Heart right ventricle (tissue), 16 donors: ENCODE data around the gene TSPAN5. TPM values are rescaled to one million over a fixed set of nuclear protein-coding genes. Genes with fewer than 3 reads are reported as not detected.

Source experiments
- ATAC-seq, 8 donors: fragments of 200-7000 bp; cut with Tn5 transposase; one replicate each; pipeline ENCODE4 v1.9.1; 2020; ENCODE audit warnings: mild to moderate bottlenecking in 8 of 8, moderate library complexity in 8 of 8, moderate number of reproducible peaks in 1 of 8
- DNase-seq, 2 donors: peaks; one replicate each; pipeline ENCODE4 v3.0.0-alpha.2; 2020
- H3K27ac ChIP-seq, 10 donors: fragments of 200-600 bp; sonication (generic) in 2 of 10; one replicate each; pipeline versions ENCODE4 v1.5.0 to v1.8.0; 2020 to 2022; ENCODE audit warnings: mild to moderate bottlenecking in 3 of 10
- H3K27me3 ChIP-seq, 7 donors: fragments of 200-600 bp; one replicate each; pipeline ENCODE4 v1.8.0; 2021 to 2022; ENCODE audit warnings: mild to moderate bottlenecking in 2 of 7
- H3K36me3 ChIP-seq, 9 donors: fragments of 200-600 bp; sonication (generic) in 1 of 9; one replicate each; pipeline versions ENCODE4 v1.5.0 to v1.8.0; 2020 to 2022; ENCODE audit warnings: mild to moderate bottlenecking in 2 of 9
- H3K4me1 ChIP-seq, 9 donors: fragments of 200-600 bp; sonication (generic) in 1 of 9; one replicate each; pipeline versions ENCODE4 v1.5.0 to v1.8.0; 2020 to 2022; ENCODE audit warnings: mild to moderate bottlenecking in 4 of 9
- H3K4me3 ChIP-seq, 10 donors: fragments of 200-600 bp; sonication (generic) in 2 of 10; one replicate each; pipeline versions ENCODE4 v1.5.0 to v1.8.0; 2020 to 2022; ENCODE audit warnings: mild to moderate bottlenecking in 7 of 10, moderate library complexity in 2 of 10
- H3K9me3 ChIP-seq, 11 donors: fragments of 200-600 bp in 10 of 11; sonication (generic) in 2 of 11; one replicate each; pipeline versions ENCODE4 v1.5.0 to v1.8.0; 2013 to 2022; ENCODE audit warnings: mild to moderate bottlenecking in 2 of 11, control low read depth in 1 of 11, moderate library complexity in 1 of 11
- CTCF ChIP-seq, 9 donors: fragments of 200-600 bp; sonication (generic) in 2 of 9; IDR thresholded peaks; one replicate each; pipeline versions ENCODE4 v1.5.0 to v1.8.0; 2021 to 2022; ENCODE audit warnings: antibody characterized with exemption in 9 of 9, mild to moderate bottlenecking in 5 of 9, moderate library complexity in 1 of 9
- WGBS, 2 donors: extraction: QIAGEN DNeasy Blood & Tissue Kit; methylation state at CpG; one replicate each; pipeline ENCODE4 v1.1.7; 2013; ENCODE audit warnings: inconsistent platforms in 1 of 2; 5-methylcytosine and 5-hydroxymethylcytosine counted together
- intact Hi-C, 10 donors: fragments of 100-400 bp; cut with DNase I; formaldehyde crosslinking; loops; one replicate each; pipeline versions ENCODE4 v1.11.1 to v1.14.2; 2022
- polyA plus RNA-seq, 2 donors: library from polyadenylated mRNA; stranded (reverse); fragments of 200-250 nt; gene quantifications; one replicate each; pipeline ENCODE4 v1.2.3, GENCODE V29; 2013
- total RNA-seq, 10 donors: library from RNA; stranded (reverse); fragmentation: NEBNext Ultra II Directional in 3 of 10; extraction: Animal tissue kit (Norgen Biotek cat#: 25700) in 3 of 10; gene quantifications; one replicate each; pipeline versions ENCODE4 v1.2.1 to v1.2.4, GENCODE V29; 2021 to 2023
- donor health status: Arrhythmogenic right ventricular cardiomyopathy.
- donor health status: ischemic (EF 13 %, LVEDD 7.1; RV severe dilation, severe dysfunction).
- donor health status: healthy with polysubstance abuse.
- donor health status: DM: no; HTN: yes; CAD: no.
- donor health status: DM: no; HTN: no; CAD: no.
- donor health status: ischemic (EF 25% LVEDD 6.9; RV normal size, moderate dysfunction).
- donor health status: ischemic (EF 25% LVEDD 5.7; RV mildly dilated, moderate dysfunction).
- donor health status: healthy.
- donor health status: DM: yes; HTN: yes; CAD: no.
- donor health status: Ischemic cardiomyopathy.
- donor health status: ischemic (EF 35%, LVEDD 5.7; RV mildly dilated, moderate dysfunction).
- donor health status: nonischemic (EF 11% LVEDD 7.7; RV severe dilation, severe dysfunction).
- donor health status: DM: yes; HTN: yes; CAD: no.
- donor health status: PGD.
- donor health status: ischemic (EF 29% LVEDD 5.4; RV normal size, mild dysfunction).
- donor health status: nonischemic (EF 23%, LVEDD 6.1; RV moderate dilation, normal function).

Gene TSPAN5
- total and polyA plus RNA-seq, 12 donors: 0.85 to 6.7 (median 3.8) TPM

- H3K4me1 ChIP-seq: peaks cover 0 to 11% (median 0%) of the 10 kb centered on the region in 9 donors
- TF ChIP-seq CTCF (IDR thresholded peaks at IDR 0.05): no peak
- no peaks in the 10 kb centered on the region for H3K27me3 ChIP-seq
- H3K4me3 ChIP-seq: no peak overlapping the region
- ATAC-seq (peak in 3 of 8 donors; percentile 29 to 52 (median 33)), DNase-seq (no peak)
- no peaks in the 10 kb centered on the region for H3K36me3 ChIP-seq
- H3K9me3 ChIP-seq: no peaks in the 10 kb centered on the region
- intact Hi-C loops: no loop called here
- no peak overlapping the region for H3K27ac ChIP-seq
- 58 to 71% methylated on average over 4 of the region's 4 CpGs for WGBS, 2 donors
Measured at GRCh38 chr4:98574816-98575215, 83.6 kb downstream of the TSPAN5 start.

- Histone ChIP-seq H3K36me3 (no peaks in the 10 kb centered on the region), H3K9me3 (no peaks in the 10 kb centered on the region), H3K4me3 (no peak overlapping the region), H3K27ac (no peak overlapping the region), H3K27me3 (no peaks in the 10 kb centered on the region), H3K4me1 (peaks cover 0 to 19% (median 7%) of the 10 kb centered on the region in 9 donors)
- intact Hi-C loops: no loop called here
- DNase-seq (no peak), ATAC-seq (no peak)
- no peak for TF ChIP-seq CTCF (IDR thresholded peaks at IDR 0.05)
- 67 to 94% methylated on average over 2 of the region's 2 CpGs for WGBS, 2 donors
Measured at GRCh38 chr4:98573791-98574190, 84.6 kb downstream of the TSPAN5 start.

GRCh38 chr4:98572697-98573096 lies 85.7 kb downstream of the TSPAN5 start:
- 60 to 85% methylated on average over 2 of the region's 2 CpGs for whole genome bisulfite sequencing, 2 donors
- Histone ChIP-seq H3K27me3 (no peaks in the 10 kb centered on the region), H3K4me1 (peaks cover 0 to 14% (median 3%) of the 10 kb centered on the region in 9 donors), H3K36me3 (no peaks in the 10 kb centered on the region), H3K27ac (no peak overlapping the region), H3K9me3 (no peaks in the 10 kb centered on the region), H3K4me3 (no peak overlapping the region)
- TF ChIP-seq CTCF (IDR thresholded peaks at IDR 0.05): no peak
- ATAC-seq: no peak
- no peak for DNase-seq
- intact Hi-C loops: no loop called here

GRCh38 chr4:98571161-98571786 lies 87.1 kb downstream of the TSPAN5 start:
- peaks cover 0 to 20% (median 8%) of the 10 kb centered on the region in 9 donors for H3K4me1 ChIP-seq
- no peak overlapping the region for H3K27ac ChIP-seq
- DNase-seq: no peak
- no peaks in the 10 kb centered on the region for H3K27me3 ChIP-seq
- WGBS, 2 donors: 89 to 91% methylated on average over 11 of the region's 11 CpGs
- no peak for TF ChIP-seq CTCF (IDR thresholded peaks at IDR 0.05)
- no peaks in the 10 kb centered on the region for H3K36me3 ChIP-seq
- intact Hi-C loops: no loop called here
- no peaks in the 10 kb centered on the region for H3K9me3 ChIP-seq
- no peak for ATAC-seq
- no peak overlapping the region for H3K4me3 ChIP-seq
